Heart left ventricle (tissue), 16 donors: ENCODE measurements around the gene IARS1. TPM values are rescaled to one million over a fixed set of nuclear protein-coding genes. Genes with fewer than 3 reads are reported as not detected.

Experiments used
- ATAC-seq, 4 donors: fragments of 200-7000 bp; cut with Tn5 transposase; one replicate each; pipeline ENCODE4 v1.9.1; 2020 to 2022; ENCODE audit warnings: moderate library complexity in 4 of 4, mild to moderate bottlenecking in 3 of 4, moderate number of reproducible peaks in 1 of 4
- DNase-seq, 5 donors: peaks; one replicate each; pipeline ENCODE4 v3.0.0-alpha.2; 2020
- H3K27ac ChIP-seq, 12 donors: fragments of 200-600 bp; sonication (generic) in 4 of 12; one replicate each; pipeline versions ENCODE4 v1.5.0 to v1.8.0; 2016 to 2022; ENCODE audit warnings: mild to moderate bottlenecking in 2 of 12
- H3K27me3 ChIP-seq, 9 donors: fragments of 200-600 bp; sonication (generic) in 2 of 9; one replicate each; pipeline versions ENCODE4 v1.5.1 to v1.8.0; 2016 to 2022; ENCODE audit warnings: mild to moderate bottlenecking in 3 of 9
- H3K36me3 ChIP-seq, 9 donors: fragments of 200-600 bp; sonication (generic) in 2 of 9; one replicate each; pipeline versions ENCODE4 v1.5.0 to v1.8.0; 2018 to 2022; ENCODE audit warnings: mild to moderate bottlenecking in 2 of 9
- H3K4me1 ChIP-seq, 12 donors: fragments of 200-600 bp; sonication (generic) in 4 of 12; one replicate each; pipeline versions ENCODE4 v1.5.0 to v1.8.0; 2016 to 2022; ENCODE audit warnings: mild to moderate bottlenecking in 3 of 12
- H3K4me3 ChIP-seq, 12 donors: fragments of 200-600 bp; sonication (generic) in 4 of 12; one replicate each; pipeline versions ENCODE4 v1.5.0 to v1.8.0; 2017 to 2022; ENCODE audit warnings: mild to moderate bottlenecking in 9 of 12, moderate library complexity in 4 of 12
- H3K9me3 ChIP-seq, 12 donors: fragments of 200-600 bp; sonication (generic) in 4 of 12; one replicate each; pipeline versions ENCODE4 v1.5.0 to v1.8.0; 2016 to 2022; ENCODE audit warnings: mild to moderate bottlenecking in 1 of 12
- CTCF ChIP-seq, 12 donors: fragments of 200-600 bp; sonication (generic) in 4 of 12; IDR thresholded peaks; one replicate each; pipeline versions ENCODE4 v1.5.0 to v1.8.0; 2018 to 2022; ENCODE audit warnings: antibody characterized with exemption in 12 of 12, mild to moderate bottlenecking in 5 of 12
- POLR2A ChIP-seq, 2 donors: fragments of 450-650 bp; IDR thresholded peaks; one replicate each; pipeline ENCODE4 v1.6.1; 2017; ENCODE audit warnings: antibody characterized with exemption in 2 of 2, mild to moderate bottlenecking in 2 of 2, moderate library complexity in 2 of 2
- WGBS, 4 donors: extraction: QIAGEN DNeasy Blood & Tissue Kit in 2 of 4; methylation state at CpG; one replicate each; pipeline versions ENCODE4 v1.1.5 to v1.1.7; 2013 to 2018; 5-methylcytosine and 5-hydroxymethylcytosine counted together
- intact Hi-C, 10 donors: fragments of 100-400 bp; cut with DNase I; formaldehyde crosslinking; loops; one replicate each; pipeline versions ENCODE4 v1.11.1 to v1.14.2; 2022
- polyA plus RNA-seq, 2 donors: library from polyadenylated mRNA; stranded (reverse); fragments of 200-250 nt; gene quantifications; one replicate each; pipeline ENCODE4 v1.2.3, GENCODE V29; 2013
- total RNA-seq, 9 donors: library from RNA; depleted of rRNA in 2 of 9; stranded (reverse); fragments of >200 nt in 2 of 9; fragmentation: NEBNext Ultra II Directional in 3 of 9; extraction: Animal tissue kit (Norgen Biotek cat#: 25700) in 3 of 9; gene quantifications; one replicate each; pipeline versions ENCODE4 v1.1.0 to v1.2.4, GENCODE V29; 2016 to 2023
- donor health status: ischemic (EF 13 %, LVEDD 7.1; RV severe dilation, severe dysfunction).
- donor health status: healthy with polysubstance abuse.
- donor health status: DM: no; HTN: yes; CAD: no.
- donor health status: DM: no; HTN: no; CAD: no.
- donor health status: ischemic (EF 25% LVEDD 6.9; RV normal size, moderate dysfunction).
- donor health status: ischemic (EF 25% LVEDD 5.7; RV mildly dilated, moderate dysfunction).
- donor health status: healthy.
- donor health status: DM: yes; HTN: yes; CAD: no.
- donor health status: ischemic (EF 35%, LVEDD 5.7; RV mildly dilated, moderate dysfunction).
- donor health status: nonischemic (EF 11% LVEDD 7.7; RV severe dilation, severe dysfunction).
- donor health status: DM: yes; HTN: yes; CAD: no.
- donor health status: PGD.
- donor health status: ischemic (EF 29% LVEDD 5.4; RV normal size, mild dysfunction).
- donor health status: nonischemic (EF 23%, LVEDD 6.1; RV moderate dilation, normal function).

Gene IARS1
- total and polyA plus RNA-seq, 11 donors, result 9.0 to 97.5 (median 68.1) TPM

- no peaks in the 10 kb centered on the region for H3K27me3 ChIP-seq
- H3K36me3 ChIP-seq, result peaks cover 0 to 91% (median 77%) of the 10 kb centered on the region in 9 donors
- TF ChIP-seq POLR2A (IDR thresholded peaks at IDR 0.05) (no peak), CTCF (IDR thresholded peaks at IDR 0.05) (no peak)
- H3K27ac ChIP-seq, result no peak overlapping the region
- H3K4me1 ChIP-seq, result peaks cover 0 to 17% (median 11%) of the 10 kb centered on the region in 12 donors
- ATAC-seq (no peak), DNase-seq (no peak)
- H3K9me3 ChIP-seq, result no peaks in the 10 kb centered on the region
- no peak overlapping the region for H3K4me3 ChIP-seq
- intact Hi-C loops, result loop anchor here in 1 of 10 donors (10.0 kb wide), 1 partner anchor 54 kb away; no protein-coding TSS in a partner anchor
These were observed 15.4 kb upstream of the IARS1 start for GRCh38 chr9:92308893-92309292.

GRCh38 chr9:92300936-92301335 lies 7.4 kb upstream of the IARS1 start:
- Histone ChIP-seq H3K36me3 (peaks cover 0 to 97% (median 93%) of the 10 kb centered on the region in 9 donors), H3K4me1 (peaks cover 0 to under 1% (median 0%) of the 10 kb centered on the region in 12 donors), H3K27me3 (no peaks in the 10 kb centered on the region), H3K9me3 (no peaks in the 10 kb centered on the region), H3K27ac (no peak overlapping the region), H3K4me3 (no peak overlapping the region)
- intact Hi-C loops, result loop anchor here in 1 of 10 donors (1.0 to 10.0 kb wide), 2 partner anchors 12 to 46 kb away; no protein-coding TSS in a partner anchor
- DNase-seq, result no peak
- TF ChIP-seq POLR2A (IDR thresholded peaks at IDR 0.05) (no peak), CTCF (IDR thresholded peaks at IDR 0.05) (no peak)
- ATAC-seq, result no peak
- WGBS, 4 donors, result 80 to 87% (median 84%) methylated on average over 1 of the region's 1 CpG

GRCh38 chr9:92299116-92299515 lies 5.6 kb upstream of the IARS1 start:
- WGBS, 4 donors, result 71 to 87% (median 78%) methylated on average over 1 of the region's 1 CpG
- TF ChIP-seq CTCF (IDR thresholded peaks at IDR 0.05) (no peak), POLR2A (IDR thresholded peaks at IDR 0.05) (no peak)
- Histone ChIP-seq H3K9me3 (no peaks in the 10 kb centered on the region), H3K27me3 (no peaks in the 10 kb centered on the region), H3K36me3 (peaks cover 0 to 79% (median 75%) of the 10 kb centered on the region in 9 donors), H3K4me3 (no peak overlapping the region), H3K27ac (no peak overlapping the region), H3K4me1 (peaks cover 0 to 14% (median 9%) of the 10 kb centered on the region in 12 donors)
- DNase-seq (no peak), ATAC-seq (no peak)
- intact Hi-C loops, result loop anchor here in 4 of 10 donors (10.0 kb wide), 3 partner anchors 154 to 336 kb away; no protein-coding TSS in a partner anchor

GRCh38 chr9:92298036-92298435 lies 4.5 kb upstream of the IARS1 start:
- intact Hi-C loops, result loop anchor here in 4 of 10 donors (10.0 kb wide), 3 partner anchors 153 to 337 kb away; no protein-coding TSS in a partner anchor
- ATAC-seq (no peak), DNase-seq (no peak)
- H3K36me3 ChIP-seq, result peaks cover 0 to 68% (median 64%) of the 10 kb centered on the region in 9 donors
- peaks cover 0 to 17% (median 11%) of the 10 kb centered on the region in 12 donors for H3K4me1 ChIP-seq
- no peaks in the 10 kb centered on the region for H3K27me3 ChIP-seq
- 87 to 92% (median 89%) methylated on average over 3 of the region's 3 CpGs for WGBS, 4 donors
- no peak overlapping the region for H3K4me3 ChIP-seq
- H3K27ac ChIP-seq, result peak overlapping the region in 1 of 12 donors; percentile 38
- H3K9me3 ChIP-seq, result no peaks in the 10 kb centered on the region
- TF ChIP-seq POLR2A (IDR thresholded peaks at IDR 0.05), result no peak
- TF ChIP-seq CTCF (IDR thresholded peaks at IDR 0.05), result no peak
